Measurements from ENCODE around the gene NOTCH1.
"Not testable (repeated sequence)": the region's sequence is repeated elsewhere in the genome, so short reads cannot be mapped to it uniquely, and the experiment has no call there.

The NOTCH1 gene

GRCh38 chr9:136564379-136564988 is 18.6 kb upstream of the NOTCH1 start:
- no peak for DNase-seq

GRCh38 chr9:136563646-136564325 is 17.9 kb upstream of the NOTCH1 start:
- no peak for DNase-seq

- no peak for DNase-seq
Observed at GRCh38 chr9:136562746-136563495, 17.1 kb upstream of the NOTCH1 start.

DNA sequence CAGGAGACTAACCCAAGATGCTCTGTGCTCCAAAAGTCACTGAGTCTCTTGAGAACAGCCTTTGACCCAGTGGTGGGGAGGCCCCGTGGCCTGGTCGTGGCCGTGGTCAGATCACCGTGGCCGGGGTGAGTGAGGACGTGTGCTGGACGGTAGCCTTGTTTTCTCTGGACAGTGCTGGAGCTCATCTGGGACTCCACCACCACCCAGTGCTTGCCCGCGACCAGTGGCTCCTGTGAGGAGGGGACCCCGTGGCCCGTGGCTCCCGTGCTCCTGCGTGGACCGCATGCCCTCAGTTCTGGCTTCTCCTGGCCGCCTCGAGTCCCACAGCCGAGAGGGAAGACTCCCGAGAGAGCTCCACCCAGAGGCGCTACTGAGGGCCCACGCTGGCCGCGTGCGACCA is 15.9 kb upstream of the NOTCH1 start:
- no peak for DNase-seq

DNA sequence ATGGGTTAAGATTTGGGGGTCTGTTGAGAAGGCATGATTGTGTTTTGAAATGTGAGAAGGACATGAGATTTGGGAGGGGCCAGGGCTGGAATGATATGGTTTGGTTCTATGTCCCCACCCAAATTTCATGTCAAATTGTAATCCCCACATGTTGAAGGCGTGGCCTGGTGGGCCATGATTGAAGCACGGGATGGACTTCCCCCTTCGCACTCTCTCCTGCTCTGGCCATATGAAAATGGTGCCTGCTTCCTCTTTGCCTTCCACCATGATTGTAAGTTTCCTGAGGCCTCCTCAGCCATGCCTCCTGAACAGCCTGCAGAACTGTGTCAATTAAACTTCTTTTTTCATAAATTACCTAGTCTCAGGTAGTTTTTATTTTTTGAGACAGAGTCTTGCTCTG is 14.7 kb upstream of the NOTCH1 start:
- DNase-seq, result no peak

GRCh38 chr9:136559371-136559770 is 13.5 kb upstream of the NOTCH1 start:
- DNase-seq, result not testable (repeated sequence)

DNA sequence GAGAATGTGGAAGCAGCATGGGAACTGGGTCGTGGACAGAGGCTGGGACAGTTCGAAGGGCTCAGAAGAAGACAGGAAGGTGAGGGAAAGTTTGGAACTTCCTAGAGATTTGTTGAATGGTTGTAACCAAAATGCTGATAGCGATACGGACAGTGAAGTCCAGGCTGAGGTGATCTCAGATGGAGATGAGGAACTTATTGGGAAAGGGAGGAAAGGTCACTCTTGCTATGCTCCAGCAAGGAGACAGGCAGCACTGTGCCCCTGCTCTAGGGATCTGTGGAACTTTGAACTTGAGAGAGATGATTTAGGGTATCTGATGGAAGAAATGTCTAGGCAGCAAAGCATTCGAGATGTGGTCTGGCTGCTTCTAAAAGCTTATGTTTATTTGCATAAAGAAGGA is 13.0 kb upstream of the NOTCH1 start:
- DNase-seq, result not testable (repeated sequence)

DNA sequence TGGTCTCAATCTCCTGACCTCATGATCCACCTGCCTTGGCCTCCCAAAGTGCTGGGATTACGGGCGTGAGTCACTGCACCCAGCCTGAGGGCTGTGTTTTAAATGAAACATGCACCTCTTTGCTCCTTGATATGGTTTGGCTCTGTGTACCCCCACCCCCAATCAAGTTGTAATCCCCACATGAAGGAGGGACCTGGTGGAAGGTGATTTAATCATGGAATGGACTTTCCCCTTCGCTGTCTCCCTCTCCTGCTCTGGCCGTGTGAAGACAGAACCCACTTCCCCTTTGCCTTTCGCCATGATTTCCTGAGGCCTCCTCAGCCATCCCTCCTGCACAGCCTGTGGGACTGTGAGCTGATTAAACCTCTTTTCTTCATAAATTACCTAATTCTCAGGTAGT is 12.5 kb upstream of the NOTCH1 start:
- no peak for DNase-seq

GRCh38 chr9:136557036-136557435 is 11.2 kb upstream of the NOTCH1 start:
- DNase-seq, result no peak

GRCh38 chr9:136556166-136556565 is 10.3 kb upstream of the NOTCH1 start:
- no peak for DNase-seq

DNA sequence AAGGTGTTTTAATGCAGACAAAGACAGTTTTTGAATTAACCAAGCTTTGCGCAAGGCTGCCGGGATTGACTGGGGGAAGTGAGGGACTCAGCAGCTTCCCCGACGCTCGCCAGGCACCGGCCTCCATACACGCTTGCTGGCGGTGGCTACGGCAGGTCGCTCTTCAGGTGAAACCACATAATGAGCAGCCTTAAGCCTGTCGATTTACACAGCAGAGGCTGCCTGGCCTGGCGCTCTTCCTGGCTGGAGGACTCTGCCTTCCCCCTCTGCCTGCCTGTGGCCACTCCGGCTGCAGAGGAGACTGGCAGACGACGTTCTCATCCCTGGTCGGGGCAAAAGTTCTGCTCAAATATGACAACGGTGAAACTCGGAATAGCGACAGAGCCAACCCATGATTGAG is 9.0 kb upstream of the NOTCH1 start:
- no peak for DNase-seq

DNA sequence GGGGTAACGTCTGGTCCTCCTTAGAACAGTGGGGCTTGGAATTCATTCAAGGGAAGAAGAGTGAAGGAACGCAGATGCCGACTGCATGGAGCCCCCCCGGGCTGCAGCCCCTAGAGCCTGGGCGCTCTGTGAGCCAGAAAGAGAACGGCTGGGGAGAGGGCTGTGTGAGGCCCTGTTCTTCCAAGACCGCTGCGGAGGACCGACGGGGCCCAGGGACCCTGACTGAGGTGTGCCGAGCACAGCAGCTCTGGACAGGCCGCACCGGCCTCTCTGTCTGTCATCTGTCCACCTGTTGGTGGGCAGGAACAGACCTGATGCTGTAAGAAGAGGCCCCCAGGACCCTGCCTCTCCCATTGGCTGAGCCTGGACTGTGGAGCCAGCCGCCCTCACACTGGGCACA is 7.7 kb upstream of the NOTCH1 start:
- no peak for DNase-seq

- no peak for DNase-seq
Observed at GRCh38 chr9:136552117-136552703, 6.4 kb upstream of the NOTCH1 start.

DNA sequence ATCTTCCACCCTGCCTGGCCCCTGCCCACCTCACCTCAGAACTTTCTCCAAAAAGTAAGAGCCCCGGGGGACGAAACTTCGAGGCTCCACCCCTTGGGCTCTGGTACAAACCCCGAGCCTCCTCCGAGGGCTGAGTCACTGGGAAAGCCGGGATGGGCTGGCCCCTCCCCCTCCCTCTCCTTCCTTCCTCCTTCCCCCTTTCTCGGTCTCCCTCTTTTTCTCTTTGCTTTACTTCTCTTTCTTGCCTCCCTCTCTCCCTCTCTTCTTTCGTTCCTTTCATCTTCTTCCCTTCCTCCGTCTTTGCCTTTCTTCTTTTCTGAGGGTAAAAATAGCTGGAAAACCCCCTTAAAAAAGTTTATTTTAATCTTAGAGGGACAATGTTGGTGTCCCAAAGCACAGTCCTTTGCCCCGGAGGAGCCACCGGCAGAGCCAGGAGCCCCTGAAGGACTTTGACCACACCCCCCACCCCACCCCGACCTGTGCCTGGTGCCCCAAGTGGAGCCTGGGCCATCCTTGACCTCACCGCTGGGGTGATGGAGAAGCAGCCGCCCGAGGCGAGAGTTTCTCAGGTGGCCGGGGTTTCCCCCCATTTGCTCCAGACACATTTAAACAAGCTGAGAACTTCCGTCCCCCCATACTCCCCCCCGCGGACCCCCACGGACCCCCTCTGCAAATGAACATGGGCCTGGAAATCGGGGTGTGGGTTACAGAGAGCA is 5.7 kb upstream of the NOTCH1 start:
- DNase-seq, result no peak

GRCh38 chr9:136550439-136551289 is 4.8 kb upstream of the NOTCH1 start:
- no peak for DNase-seq

DNA sequence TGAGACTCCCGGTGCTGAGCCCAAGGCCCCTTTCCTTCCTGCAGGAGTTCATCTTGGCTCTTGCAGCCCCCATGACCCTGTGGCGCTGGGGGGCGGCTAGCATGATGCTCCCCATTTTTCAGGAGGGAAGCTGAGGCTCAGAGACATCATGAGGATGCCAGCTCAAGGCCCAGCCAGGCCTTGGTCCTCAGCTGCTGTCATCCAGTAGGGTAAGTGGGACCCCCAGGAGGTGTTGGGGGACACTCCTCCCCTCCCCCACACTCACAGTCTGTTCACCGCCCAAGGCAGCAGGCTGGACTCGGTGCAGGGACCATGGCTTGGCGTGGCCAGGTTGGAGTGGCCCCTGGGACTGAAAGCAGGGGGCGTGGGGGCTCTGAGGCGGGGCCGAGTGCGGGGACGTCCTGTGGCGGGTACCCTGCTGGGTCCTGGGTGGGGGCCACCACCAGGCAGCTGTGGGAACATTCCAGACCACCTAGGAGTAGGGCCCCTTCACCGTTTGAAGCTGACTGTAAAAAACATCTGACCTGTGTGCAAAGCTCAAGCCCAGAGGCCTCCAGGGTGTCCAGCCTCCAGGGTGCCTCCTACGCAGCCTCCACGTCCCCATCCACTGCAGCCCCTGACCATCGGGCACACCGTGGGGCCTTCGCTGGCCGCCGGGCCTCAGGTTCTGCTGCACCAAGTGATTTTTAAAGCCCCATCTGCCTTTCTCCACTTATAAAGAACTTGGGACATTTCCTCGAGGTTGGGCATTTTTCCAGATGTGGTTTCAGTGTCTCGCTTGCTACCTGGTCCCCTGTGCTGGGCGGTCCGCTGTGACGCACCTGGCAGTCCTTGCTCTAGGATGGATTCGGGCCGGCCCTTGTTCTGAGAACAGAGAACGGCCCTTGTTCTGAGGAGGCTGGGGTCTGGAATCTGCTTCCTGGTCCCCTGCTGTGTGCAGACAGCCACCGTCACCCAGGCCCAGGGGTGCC is 3.4 kb upstream of the NOTCH1 start:
- no peak for DNase-seq

- DNase-seq, result no peak
Observed at GRCh38 chr9:136547508-136548215, 1.8 kb upstream of the NOTCH1 start.

DNA sequence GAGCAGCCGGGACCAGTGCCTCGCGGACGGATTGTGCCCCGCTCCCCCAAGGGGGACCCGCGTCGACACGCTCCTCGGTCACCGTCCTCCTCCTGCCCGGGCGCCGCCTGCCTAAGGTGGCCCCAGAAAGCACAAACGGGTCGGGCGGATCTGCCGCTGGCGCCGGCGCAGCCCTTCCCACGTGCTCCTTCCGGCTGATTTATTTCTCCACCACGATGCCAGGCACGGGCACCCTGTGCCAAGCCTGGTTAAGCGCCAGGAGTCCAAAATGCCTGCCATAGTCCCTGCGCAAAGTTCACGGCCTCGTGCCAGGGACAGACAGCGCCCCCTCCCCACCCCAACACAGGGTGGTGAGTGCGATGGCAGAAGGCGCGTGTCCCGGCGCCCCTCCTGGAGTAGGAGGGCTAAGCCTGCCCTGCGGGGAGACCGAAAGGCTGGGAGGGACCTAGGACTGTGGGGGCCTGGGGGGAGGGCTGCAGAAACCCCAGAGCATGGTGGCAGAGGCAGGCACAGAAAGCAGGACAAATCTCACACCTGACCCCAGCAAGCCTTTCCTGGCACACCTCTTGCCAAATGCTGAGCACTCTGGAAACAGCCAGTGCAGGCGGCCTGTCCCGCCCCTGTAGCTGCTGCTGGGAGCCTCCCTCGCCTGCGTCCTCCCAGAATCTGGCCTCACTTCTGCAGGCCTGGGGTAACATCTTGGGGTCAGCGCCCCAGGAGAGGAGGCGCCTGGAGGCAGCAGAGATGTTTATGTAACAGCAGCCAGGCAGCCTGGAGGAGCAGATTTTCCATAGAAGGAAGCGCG is 1.1 kb upstream of the NOTCH1 start:
- DNase-seq, result no peak

- DNase-seq, result no peak
Observed at GRCh38 chr9:136545692-136545964, 220 bp downstream of the NOTCH1 start.

Data from NCI-H510A treated with DMSO at 0.1 percent for 48 hours (cell line).